Measurements from ENCODE around the gene CCDC185. TPM values are rescaled to one million over a fixed set of nuclear protein-coding genes. Genes with fewer than 3 reads are reported as not detected.

The CCDC185 gene
- total and polyA plus RNA-seq, 4 donors: not detected

DNA sequence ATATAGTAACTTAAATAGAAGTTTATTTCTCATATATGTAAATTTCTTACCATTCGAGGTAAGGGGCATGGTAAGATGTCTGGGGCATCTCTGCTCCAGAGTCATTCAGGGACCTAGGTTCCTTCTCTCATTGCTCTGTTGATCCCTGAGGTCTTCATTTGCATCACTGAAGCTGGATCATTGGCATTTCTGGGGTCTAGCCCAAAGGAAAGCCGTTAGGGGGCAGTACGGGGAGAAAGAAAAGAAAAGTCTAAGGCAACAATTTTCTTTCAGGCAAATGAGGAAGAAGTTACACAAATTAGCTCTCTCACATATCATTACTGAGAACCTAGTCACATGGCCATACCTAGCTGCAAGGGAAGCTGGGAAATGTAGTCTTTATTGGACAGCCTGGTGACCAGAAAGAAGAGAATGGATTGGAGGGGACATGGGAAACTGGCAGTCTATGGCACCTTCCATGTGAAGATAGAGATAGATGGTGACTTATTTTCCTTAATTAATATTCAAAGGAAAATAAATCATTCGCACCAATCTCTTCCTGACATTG, 19.1 kb upstream of the CCDC185 start:
- Histone ChIP-seq H3K27me3 (ENCODE audit: control insufficient read depth in 4 of 4, insufficient read depth in 4 of 4, low read length in 3 of 4) (no peaks in the 10 kb centered on the region), H3K36me3 (ENCODE audit: control insufficient read depth in 4 of 4, insufficient read depth in 3 of 4, low read depth in 1 of 4, low read length in 3 of 4) (peaks cover 0 to 1% (median 0%) of the 10 kb centered on the region in 4 donors), H3K4me1 (ENCODE audit: control insufficient read depth in 4 of 4, insufficient read depth in 4 of 4, low read length in 3 of 4) (no peaks in the 10 kb centered on the region), H3K9ac (ENCODE audit: low read depth in 1 of 2, low read length in 2 of 2) (no peak overlapping the region), H3K4me3 (ENCODE audit: low read depth in 1 of 3, low read length in 3 of 3) (no peak overlapping the region), H3K9me3 (ENCODE audit: control insufficient read depth in 4 of 4, low read length in 3 of 4) (peaks cover 2 to 8% (median 4%) of the 10 kb centered on the region in 4 donors), H3K27ac (ENCODE audit: low read depth in 1 of 2, low read length in 2 of 2) (no peak overlapping the region)
- 79% methylated on average over 4 of the region's 4 CpGs for WGBS
- no peak for TF ChIP-seq YY1 (IDR thresholded peaks at IDR 0.05)
- DNase-seq (ENCODE audit: low spot score): no peak

DNA sequence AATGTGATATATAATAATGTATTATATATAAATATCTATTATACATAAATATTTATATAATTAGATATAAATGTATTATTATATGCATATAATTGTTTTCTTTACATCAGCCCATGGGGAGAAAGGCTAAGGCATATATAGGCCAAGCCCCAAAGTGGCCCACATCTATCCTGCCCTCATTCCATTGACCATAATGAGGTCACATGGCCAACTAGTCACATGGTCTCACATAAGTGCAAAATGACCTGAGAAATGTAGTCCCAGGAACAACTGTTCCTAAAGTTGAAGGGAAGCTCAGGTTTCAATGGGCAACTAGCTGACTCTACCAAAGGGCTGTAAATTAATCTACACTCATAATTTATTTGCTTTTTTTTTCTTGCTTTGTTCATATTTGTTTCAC, 14.5 kb upstream of the CCDC185 start:
- TF ChIP-seq, protein P1, sequence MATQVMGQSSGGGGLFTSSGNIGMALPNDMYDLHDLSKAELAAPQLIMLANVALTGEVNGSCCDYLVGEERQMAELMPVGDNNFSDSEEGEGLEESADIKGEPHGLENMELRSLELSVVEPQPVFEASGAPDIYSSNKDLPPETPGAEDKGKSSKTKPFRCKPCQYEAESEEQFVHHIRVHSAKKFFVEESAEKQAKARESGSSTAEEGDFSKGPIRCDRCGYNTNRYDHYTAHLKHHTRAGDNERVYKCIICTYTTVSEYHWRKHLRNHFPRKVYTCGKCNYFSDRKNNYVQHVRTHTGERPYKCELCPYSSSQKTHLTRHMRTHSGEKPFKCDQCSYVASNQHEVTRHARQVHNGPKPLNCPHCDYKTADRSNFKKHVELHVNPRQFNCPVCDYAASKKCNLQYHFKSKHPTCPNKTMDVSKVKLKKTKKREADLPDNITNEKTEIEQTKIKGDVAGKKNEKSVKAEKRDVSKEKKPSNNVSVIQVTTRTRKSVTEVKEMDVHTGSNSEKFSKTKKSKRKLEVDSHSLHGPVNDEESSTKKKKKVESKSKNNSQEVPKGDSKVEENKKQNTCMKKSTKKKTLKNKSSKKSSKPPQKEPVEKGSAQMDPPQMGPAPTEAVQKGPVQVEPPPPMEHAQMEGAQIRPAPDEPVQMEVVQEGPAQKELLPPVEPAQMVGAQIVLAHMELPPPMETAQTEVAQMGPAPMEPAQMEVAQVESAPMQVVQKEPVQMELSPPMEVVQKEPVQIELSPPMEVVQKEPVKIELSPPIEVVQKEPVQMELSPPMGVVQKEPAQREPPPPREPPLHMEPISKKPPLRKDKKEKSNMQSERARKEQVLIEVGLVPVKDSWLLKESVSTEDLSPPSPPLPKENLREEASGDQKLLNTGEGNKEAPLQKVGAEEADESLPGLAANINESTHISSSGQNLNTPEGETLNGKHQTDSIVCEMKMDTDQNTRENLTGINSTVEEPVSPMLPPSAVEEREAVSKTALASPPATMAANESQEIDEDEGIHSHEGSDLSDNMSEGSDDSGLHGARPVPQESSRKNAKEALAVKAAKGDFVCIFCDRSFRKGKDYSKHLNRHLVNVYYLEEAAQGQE (IDR thresholded peaks at IDR 0.05): no peak
- TF ChIP-seq, protein P2, sequence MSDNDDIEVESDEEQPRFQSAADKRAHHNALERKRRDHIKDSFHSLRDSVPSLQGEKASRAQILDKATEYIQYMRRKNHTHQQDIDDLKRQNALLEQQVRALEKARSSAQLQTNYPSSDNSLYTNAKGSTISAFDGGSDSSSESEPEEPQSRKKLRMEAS (IDR thresholded peaks at IDR 0.05): no peak
- Histone ChIP-seq H3K36me3 (ENCODE audit: control insufficient read depth in 4 of 4, insufficient read depth in 3 of 4, low read depth in 1 of 4, low read length in 3 of 4) (no peaks in the 10 kb centered on the region), H3K27me3 (ENCODE audit: control insufficient read depth in 4 of 4, insufficient read depth in 4 of 4, low read length in 3 of 4) (no peaks in the 10 kb centered on the region), H3K4me3 (ENCODE audit: low read depth in 1 of 3, low read length in 3 of 3) (no peak overlapping the region), H3K9ac (ENCODE audit: low read depth in 1 of 2, low read length in 2 of 2) (no peak overlapping the region), H3K9me3 (ENCODE audit: control insufficient read depth in 4 of 4, low read length in 3 of 4) (peaks cover 2 to 8% (median 4%) of the 10 kb centered on the region in 4 donors), H3K27ac (ENCODE audit: low read depth in 1 of 2, low read length in 2 of 2) (no peak overlapping the region), H3K4me1 (ENCODE audit: control insufficient read depth in 4 of 4, insufficient read depth in 4 of 4, low read length in 3 of 4) (no peaks in the 10 kb centered on the region)
- DNase-seq (ENCODE audit: low spot score): no peak

DNA sequence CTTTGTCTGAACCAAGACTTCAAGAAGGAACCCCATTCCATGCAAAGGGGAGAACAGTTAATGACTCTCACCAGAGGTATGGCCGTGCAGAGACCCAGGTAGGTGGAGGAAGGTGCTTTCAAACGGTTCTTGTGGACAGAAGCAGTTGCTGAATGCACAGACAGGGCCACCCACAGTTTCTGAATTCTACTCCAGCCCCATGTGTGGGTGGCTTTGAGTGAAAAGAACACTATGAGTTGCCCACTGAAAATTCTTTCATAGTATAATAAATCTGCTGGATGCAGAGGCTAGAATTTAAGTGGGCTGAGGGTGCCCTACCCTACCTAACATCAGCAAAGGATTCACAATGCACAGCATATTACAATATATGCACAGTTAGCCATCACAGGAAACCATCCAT, 7.2 kb upstream of the CCDC185 start:
- no peaks in the 10 kb centered on the region for H3K27me3 ChIP-seq (ENCODE audit: control insufficient read depth in 4 of 4, insufficient read depth in 4 of 4, low read length in 3 of 4)
- no peak for DNase-seq (ENCODE audit: low spot score)
- TF ChIP-seq TAF1 (conservative IDR thresholded peaks at IDR 0.05) (no peak), SP1 (IDR thresholded peaks at IDR 0.05) (no peak), NR2F2 (IDR thresholded peaks at IDR 0.05) (no peak), RAD21 (IDR thresholded peaks at IDR 0.05) (no peak), JUND (IDR thresholded peaks at IDR 0.05) (no peak), FOXA2 (IDR thresholded peaks at IDR 0.05) (no peak), HNF4A (conservative IDR thresholded peaks at IDR 0.05) (no peak), RXRA (IDR thresholded peaks at IDR 0.05) (no peak), YY1 (IDR thresholded peaks at IDR 0.05) (no peak), GABPA (IDR thresholded peaks at IDR 0.05 in 1 of 2, conservative IDR thresholded peaks at IDR 0.05 in 1 of 2) (no peak)
- TF ChIP-seq, protein P3, sequence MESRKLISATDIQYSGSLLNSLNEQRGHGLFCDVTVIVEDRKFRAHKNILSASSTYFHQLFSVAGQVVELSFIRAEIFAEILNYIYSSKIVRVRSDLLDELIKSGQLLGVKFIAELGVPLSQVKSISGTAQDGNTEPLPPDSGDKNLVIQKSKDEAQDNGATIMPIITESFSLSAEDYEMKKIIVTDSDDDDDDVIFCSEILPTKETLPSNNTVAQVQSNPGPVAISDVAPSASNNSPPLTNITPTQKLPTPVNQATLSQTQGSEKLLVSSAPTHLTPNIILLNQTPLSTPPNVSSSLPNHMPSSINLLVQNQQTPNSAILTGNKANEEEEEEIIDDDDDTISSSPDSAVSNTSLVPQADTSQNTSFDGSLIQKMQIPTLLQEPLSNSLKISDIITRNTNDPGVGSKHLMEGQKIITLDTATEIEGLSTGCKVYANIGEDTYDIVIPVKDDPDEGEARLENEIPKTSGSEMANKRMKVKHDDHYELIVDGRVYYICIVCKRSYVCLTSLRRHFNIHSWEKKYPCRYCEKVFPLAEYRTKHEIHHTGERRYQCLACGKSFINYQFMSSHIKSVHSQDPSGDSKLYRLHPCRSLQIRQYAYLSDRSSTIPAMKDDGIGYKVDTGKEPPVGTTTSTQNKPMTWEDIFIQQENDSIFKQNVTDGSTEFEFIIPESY (IDR thresholded peaks at IDR 0.05): no peak
- TF ChIP-seq, protein P2 (IDR thresholded peaks at IDR 0.05): no peak
- TF ChIP-seq, protein P4, sequence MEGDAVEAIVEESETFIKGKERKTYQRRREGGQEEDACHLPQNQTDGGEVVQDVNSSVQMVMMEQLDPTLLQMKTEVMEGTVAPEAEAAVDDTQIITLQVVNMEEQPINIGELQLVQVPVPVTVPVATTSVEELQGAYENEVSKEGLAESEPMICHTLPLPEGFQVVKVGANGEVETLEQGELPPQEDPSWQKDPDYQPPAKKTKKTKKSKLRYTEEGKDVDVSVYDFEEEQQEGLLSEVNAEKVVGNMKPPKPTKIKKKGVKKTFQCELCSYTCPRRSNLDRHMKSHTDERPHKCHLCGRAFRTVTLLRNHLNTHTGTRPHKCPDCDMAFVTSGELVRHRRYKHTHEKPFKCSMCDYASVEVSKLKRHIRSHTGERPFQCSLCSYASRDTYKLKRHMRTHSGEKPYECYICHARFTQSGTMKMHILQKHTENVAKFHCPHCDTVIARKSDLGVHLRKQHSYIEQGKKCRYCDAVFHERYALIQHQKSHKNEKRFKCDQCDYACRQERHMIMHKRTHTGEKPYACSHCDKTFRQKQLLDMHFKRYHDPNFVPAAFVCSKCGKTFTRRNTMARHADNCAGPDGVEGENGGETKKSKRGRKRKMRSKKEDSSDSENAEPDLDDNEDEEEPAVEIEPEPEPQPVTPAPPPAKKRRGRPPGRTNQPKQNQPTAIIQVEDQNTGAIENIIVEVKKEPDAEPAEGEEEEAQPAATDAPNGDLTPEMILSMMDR (IDR thresholded peaks at IDR 0.05; ENCODE audit: low read depth, low read length, missing input control): no peak
- 77% methylated on average over 2 of the region's 2 CpGs for WGBS
- H3K36me3 ChIP-seq (ENCODE audit: control insufficient read depth in 4 of 4, insufficient read depth in 3 of 4, low read depth in 1 of 4, low read length in 3 of 4): no peaks in the 10 kb centered on the region
- H3K4me1 ChIP-seq (ENCODE audit: control insufficient read depth in 4 of 4, insufficient read depth in 4 of 4, low read length in 3 of 4): no peaks in the 10 kb centered on the region
- no peaks in the 10 kb centered on the region for H3K9me3 ChIP-seq (ENCODE audit: control insufficient read depth in 4 of 4, low read length in 3 of 4)
- no peak overlapping the region for H3K4me3 ChIP-seq (ENCODE audit: low read depth in 1 of 3, low read length in 3 of 3)
- no peak overlapping the region for H3K9ac ChIP-seq (ENCODE audit: low read depth in 1 of 2, low read length in 2 of 2)
- H3K27ac ChIP-seq (ENCODE audit: low read depth in 1 of 2, low read length in 2 of 2): no peak overlapping the region

Data from liver (tissue), 9 donors.